T-helper 1 cell treated with Interleukin-12 subunit alpha and Interleukin-12 subunit beta and Interleukin-4 antibody, amounts not matched to agents 30 ng/mL and 1 ng/mL, for 36 hours (primary cell): ENCODE data around the gene PPM1G. TPM values are rescaled to one million over a fixed set of nuclear protein-coding genes. Genes with fewer than 3 reads are reported as not detected.

Experiments used
- intact Hi-C: fragments of 100-400 bp; cut with micrococcal nuclease; formaldehyde crosslinking; loops from one replicate; pipeline ENCODE4 v1.15.1; 2024
- total RNA-seq: library from RNA; stranded (reverse); gene quantifications from 2 replicates; pipeline ENCODE4 v1.2.3, GENCODE V29; 2022

Gene PPM1G
- total RNA-seq, 1 donor from 2014 or later: 102 TPM

DNA sequence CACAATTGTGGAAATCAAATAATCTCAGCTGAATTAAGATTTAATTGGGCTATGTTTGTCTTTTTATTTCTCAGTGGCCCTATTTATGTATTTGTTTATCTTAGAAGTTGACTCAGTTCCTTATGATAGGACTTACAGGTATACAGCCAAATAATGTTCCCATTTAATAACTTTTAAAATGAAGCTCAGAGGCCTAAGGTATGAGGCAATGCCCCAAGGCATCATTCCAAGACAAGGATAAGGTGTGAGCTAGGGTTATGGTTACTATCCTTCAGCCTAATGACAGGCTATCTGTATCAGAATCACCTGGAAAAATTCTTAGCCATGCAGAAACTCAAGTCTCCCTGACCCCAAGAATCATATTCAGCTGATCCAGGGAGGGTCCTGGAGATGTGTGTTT lies 11.6 kb upstream of the PPM1G start:
- intact Hi-C loops: no loop called here

- intact Hi-C loops: no loop called here
Observed at GRCh38 chr2:27416151-27416550, 6.8 kb upstream of the PPM1G start.

- intact Hi-C loops: no loop called here
Observed at GRCh38 chr2:27412419-27413152, 3.2 kb upstream of the PPM1G start.

DNA sequence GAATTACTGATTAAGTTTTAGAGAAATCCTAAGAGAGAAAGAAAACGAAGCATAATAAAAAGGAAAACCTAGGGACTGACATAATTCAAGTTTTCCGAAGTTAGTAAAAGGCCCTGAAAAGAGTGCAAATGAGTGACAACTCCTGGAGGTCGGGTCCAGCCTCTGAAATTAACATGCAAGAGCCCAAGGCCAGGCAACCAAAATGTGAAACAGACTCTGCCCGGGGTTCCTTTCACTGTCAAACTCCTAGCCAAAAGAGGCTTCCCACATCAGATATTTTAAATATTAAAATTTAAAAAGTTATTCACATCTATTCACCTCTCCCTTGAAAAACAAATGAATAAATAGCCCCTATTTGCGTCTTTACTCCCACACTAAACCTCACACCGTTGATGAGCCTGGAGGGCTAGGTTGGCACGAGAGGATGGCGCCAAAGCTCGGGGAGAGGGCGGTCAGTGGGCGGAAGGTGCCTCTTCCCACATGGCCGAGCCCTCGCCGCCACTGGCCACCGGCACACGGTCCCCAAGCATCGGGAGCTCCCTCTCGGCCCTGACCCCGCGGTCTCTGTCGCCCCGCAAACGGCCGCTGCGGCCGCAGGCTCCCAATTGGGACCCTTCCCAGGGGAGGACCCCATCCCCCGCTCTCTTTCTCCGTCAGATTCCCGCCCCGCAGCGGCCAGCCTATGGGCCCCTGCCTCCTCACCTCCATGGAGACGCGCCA lies 630 bp downstream of the PPM1G start:
- intact Hi-C loops: loop anchor here (1.0 to 10.0 kb wide), 13 partner anchors 16 to 1061 kb away; partner anchors contain the start of genes ADGRF3, AGBL5, ATRAID and CAD

DNA sequence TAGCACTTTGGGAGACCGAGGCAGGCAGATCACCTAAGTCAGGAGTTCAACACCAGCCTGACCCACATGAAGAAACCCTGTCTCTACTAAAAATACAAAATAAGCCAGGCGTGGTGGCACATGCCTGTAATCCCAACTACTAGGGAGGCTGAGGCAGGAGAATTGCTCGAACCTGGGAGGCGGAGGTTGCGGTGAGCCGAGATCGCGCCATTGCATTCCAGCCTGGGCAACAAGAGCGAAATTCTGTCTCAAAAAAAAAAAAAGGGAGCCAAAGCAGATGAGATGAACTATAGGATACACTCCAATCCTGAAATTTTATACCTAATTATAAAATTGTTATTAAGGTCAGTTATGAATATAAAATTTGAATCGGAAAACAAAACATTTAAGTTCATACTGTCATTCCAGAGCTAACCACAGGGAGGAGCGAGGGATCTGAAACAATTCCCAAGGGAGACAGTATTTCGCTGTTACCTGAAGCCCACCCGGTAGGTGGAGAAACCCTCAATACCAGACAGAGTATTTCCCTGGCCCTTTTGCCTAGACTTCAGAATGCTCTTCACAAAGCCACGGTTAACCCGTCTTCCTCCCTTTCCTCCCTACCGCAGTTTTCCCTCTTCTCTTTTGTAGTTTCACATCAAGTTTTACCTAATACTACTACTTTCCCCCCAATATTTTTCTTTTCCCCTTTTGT lies 1.4 kb downstream of the PPM1G start:
- intact Hi-C loops: loop anchor here (2.0 to 10.0 kb wide), 3 partner anchors 15 to 1061 kb away; partner anchors contain the start of genes ADGRF3, ATRAID, CAD and SELENOI

DNA sequence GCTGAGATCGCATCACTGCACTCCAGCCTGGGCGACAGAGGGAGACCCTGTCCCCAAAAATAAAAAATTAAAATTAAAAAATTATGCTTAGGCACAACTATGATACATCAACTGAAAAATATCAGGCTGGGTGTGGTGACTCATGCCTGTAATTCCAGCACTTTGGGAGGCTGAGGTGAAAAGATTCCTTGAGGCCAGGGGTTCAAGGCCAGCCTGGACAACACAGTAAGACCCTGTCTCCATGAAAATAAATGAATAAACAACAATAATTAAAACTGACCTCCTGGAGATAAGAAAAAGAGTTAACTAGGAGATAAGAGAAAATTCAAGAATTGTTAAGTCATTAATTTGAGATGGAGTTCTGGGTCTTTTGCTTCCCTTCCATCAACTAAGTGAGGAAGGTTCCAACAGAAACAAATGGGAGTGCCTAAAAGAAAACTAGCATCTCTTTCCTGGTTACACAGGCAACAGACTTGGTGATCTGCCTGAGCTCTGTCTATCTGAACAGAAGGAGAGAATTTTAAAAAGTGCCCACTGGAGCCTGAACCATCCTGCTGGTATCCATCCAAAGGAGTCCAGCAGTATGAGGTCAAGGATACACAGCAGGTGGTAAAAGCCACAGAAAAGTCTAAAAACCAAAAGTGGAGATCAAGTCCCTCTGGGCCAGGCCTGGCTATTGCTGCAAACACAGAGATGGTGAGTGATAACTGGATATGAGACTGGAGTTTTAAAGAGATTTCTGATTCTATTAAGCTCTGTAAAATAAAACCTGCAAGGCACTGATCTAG lies 8.8 kb downstream of the PPM1G start:
- intact Hi-C loops: loop anchor here (10.0 kb wide), 1 partner anchor 186 kb away; the partner anchor contains the start of genes ATRAID, CAD and SLC5A6

DNA sequence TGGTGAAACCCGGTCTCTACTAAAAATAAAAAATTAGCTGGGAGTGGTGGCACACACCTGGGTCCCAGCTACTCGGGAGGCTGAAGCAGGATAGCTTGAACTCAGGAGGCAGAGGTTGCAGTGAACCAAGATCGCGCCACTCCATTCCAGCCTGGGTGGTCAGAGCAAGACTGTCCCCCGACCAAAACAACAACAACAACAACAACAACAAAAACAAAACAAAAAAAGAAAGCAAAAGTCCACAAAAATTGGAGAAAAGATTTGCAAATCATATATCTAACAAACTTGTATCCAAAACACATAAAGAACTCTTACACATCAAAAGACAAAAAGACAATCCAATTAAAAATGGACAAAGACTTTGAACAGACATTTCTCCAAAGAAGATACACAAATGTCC lies 10.4 kb downstream of the PPM1G start:
- intact Hi-C loops: no loop called here

GRCh38 chr2:27393225-27393624 lies 16.2 kb downstream of the PPM1G start:
- intact Hi-C loops: loop anchor here (2.0 kb wide), 1 partner anchor 16 kb away; the partner anchor contains the start of gene PPM1G

- intact Hi-C loops: no loop called here
Observed at GRCh38 chr2:27390822-27391679, 18.3 kb downstream of the PPM1G start.

- intact Hi-C loops: loop anchor here (2.0 kb wide), 1 partner anchor 59 kb away; the partner anchor contains the start of gene MPV17
Observed at GRCh38 chr2:27381577-27382181, 27.7 kb downstream of the PPM1G start.

DNA sequence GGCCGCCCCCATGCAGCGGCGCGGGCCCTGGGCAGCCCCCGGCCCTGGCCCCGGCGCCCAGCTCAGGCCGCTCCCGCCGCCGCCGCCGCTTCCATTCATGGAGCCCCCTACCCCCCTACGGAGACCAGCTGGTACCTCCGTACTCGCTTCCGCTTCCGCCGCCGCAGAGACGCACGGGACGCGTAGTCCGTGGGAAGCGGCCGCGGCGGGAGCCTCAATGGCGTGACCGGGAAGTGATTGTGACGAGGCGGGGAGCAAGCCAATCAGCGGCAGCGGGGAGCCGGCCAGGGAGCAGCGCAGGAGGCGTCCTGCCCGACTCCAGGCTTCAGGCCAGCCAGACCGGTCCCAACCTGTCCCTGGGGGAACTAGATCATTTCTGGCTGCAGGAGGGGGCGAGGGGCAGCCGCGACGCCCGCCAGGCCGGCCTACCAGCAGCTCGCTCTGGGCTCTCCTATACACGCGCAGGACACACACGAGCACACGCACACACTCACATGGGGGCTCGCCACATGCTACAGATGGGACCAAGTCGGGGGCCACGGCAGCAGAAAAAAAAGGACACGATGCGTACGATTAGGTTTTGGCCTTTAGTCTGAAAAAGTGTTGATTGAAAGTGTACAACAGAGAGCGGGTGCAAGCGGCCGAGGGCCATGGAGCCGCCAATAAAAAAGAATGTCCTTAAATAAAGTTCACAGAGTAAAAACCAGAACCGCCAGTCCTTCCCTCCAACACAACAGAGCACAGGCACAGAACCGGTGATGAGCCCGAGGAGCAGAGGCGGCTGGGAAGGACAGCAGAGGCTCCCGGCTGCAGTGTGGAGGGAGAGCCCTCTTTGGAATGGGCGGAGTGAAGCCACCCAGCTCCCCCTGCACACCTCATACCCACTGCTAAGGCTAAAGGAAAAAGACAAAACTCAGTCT lies 28.5 kb downstream of the PPM1G start, which contains the start of gene ZNF513:
ZNF513 (minus strand) TSS at position 109 of the 920 bp plus-strand sequence. CDS start 208 bp downstream, outside the sequence.
- intact Hi-C loops: loop anchor here (1.0 to 2.0 kb wide), 7 partner anchors 11 to 282 kb away; partner anchors contain the start of genes EIF2B4, GTF3C2, IFT172 and MPV17

DNA sequence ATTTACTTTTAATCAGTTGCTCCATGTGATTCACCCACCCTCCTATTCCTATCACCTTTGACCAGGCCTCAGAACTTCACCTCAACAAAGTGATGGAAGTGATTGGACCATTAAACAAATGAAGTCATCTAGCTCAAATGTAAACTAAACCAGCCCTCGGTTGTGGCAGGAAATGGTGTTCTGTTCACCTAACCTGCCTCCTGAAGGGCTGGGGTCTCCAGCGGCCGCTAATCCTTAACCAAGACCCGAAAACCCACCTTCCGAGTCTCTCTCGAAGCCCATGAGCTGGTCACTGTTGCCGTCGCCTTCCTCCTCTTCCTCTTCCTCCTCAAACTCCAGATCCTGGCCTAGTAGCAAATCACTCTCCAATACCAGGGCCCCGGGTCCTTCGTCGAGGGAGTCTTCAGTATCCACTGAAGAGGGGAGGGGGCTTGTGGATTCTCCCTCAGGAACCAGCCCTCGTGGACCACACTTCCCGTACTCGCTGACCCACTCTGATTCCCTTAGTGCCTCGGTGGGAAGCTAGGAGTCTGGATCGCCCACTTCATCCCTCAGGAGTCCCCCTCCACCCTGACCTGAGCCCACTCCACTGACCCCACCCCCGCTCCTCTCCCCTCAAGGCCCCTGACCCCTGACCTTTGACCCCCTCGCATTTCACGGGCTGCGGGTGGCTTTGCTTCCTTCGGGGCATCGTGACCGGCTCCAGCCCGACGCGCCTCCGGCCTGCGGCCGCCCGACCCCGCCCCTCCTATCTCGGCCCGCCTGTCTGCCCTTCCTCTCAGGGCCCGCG lies 29.4 kb downstream of the PPM1G start:
- intact Hi-C loops: loop anchor here (1.0 to 2.0 kb wide), 7 partner anchors 10 to 283 kb away; partner anchors contain the start of genes EIF2B4, GTF3C2, IFT172 and MPV17

DNA sequence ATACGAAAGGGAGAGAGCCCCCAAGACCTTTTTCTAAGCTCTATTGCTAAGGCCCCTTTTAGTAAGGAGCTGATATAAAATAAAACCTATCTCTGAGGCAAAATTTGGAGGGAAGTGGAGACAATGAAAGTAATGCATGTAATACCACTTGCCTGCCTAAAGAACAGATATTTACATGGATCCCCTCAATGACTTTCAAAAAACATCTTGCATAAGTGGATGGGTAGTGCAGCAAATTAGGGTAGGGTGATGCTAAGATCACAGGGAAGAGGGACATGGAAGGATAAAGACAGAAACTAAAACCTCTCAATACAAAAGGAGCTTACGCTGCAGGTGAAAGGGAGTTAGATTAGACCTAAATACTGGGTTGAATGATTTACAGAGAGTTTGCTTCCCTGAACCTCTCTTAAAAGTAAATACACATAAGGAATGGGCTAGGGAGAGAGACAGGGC lies 30.0 kb downstream of the PPM1G start:
- intact Hi-C loops: no loop called here

DNA sequence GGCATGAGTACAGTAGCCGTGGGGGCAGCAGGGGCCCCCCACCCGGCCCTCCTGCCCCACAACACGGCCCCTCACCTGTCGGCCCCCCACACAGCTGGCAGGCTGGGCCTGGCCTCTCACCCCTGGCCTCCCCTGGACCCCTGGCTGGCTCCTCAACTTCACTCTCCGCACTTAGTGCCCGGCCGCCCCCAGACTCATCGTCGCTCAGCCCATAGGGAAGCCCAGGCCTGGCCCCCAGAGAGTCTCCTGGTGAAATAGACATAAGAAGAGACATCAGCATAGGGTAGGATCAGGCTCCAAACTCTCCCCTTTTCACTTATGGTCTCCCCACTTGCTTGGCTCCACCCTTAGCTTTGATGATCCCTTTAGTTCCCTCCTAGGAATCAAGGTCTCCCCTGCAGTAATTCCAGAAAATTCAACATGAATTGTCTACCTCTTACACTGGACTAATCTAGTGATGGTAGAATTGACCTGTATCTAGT lies 30.5 kb downstream of the PPM1G start:
- intact Hi-C loops: no loop called here

DNA sequence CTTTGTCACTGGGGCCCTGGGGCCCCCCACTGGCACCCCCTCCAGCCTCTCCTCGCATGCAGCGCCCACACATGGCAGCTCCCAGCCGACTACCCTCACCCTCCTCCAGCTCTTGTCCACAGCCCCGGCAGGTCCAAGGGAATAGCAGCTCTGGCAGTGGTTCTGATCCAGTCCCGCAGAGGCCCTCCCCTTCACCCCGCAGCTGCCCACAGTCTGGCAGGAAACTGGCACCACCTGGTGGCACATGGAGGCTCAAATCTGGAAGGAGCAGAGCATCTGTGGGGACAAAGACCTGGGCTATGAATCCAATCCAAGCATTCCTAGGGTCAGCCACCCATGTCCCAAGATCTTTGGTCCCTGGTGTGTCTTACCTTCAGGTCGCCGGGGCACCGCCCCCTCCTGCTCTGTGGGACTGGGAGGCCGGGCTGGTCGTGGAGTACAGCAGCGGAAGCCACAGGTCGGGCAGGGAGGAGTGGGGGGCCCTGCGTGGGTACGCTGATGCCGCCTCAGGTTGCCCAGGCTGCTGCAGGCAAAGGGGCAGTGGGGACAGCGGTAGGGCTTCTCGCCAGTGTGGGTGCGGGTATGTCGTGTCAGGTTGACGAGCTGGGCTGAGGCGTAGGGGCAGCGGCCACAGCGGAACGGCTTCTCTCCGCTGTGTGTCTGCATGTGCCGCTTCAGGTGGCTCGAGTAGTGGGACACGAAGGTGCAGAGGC lies 31.1 kb downstream of the PPM1G start:
- intact Hi-C loops: no loop called here

DNA sequence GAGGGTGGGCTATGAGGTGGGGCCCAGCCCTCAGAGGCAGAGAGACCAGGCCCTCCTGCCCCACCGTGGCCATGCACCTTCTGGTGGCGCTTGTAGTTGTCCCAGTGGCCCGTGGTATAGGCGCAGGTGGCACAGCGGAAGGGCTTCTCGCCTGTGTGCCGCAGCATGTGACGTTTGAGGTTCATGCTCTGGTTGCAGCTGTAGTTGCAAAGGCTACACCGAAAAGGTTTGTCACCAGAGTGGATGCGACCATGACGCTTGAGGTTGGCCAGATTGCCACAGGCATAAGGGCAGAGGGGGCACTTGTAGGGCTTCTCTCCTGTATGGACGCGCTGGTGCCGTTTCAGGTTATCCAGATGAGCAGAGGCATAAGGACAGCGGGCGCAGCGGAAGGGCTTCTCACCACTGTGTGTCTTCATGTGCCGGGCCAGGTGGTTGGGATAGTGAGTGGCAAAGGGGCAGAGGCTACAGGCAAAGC lies 31.7 kb downstream of the PPM1G start:
- intact Hi-C loops: no loop called here
